ENCODE measurements around the gene ZMAT3.
A peak's percentile ranks its signal among the peaks of the same experiment; 100 is the strongest.

ZMAT3 gene

GRCh38 chr3:178982137-178982536 lies 89.5 kb downstream of the ZMAT3 start:
- ChIA-PET CTCF (no interaction called here), POLR2A (no interaction called here)
- TF ChIP-seq, protein P1, sequence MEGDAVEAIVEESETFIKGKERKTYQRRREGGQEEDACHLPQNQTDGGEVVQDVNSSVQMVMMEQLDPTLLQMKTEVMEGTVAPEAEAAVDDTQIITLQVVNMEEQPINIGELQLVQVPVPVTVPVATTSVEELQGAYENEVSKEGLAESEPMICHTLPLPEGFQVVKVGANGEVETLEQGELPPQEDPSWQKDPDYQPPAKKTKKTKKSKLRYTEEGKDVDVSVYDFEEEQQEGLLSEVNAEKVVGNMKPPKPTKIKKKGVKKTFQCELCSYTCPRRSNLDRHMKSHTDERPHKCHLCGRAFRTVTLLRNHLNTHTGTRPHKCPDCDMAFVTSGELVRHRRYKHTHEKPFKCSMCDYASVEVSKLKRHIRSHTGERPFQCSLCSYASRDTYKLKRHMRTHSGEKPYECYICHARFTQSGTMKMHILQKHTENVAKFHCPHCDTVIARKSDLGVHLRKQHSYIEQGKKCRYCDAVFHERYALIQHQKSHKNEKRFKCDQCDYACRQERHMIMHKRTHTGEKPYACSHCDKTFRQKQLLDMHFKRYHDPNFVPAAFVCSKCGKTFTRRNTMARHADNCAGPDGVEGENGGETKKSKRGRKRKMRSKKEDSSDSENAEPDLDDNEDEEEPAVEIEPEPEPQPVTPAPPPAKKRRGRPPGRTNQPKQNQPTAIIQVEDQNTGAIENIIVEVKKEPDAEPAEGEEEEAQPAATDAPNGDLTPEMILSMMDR (IDR thresholded peaks at IDR 0.05; ENCODE audit: control extremely low read depth, extremely low read depth, low read depth, missing control alignments) = no peak
- peak; percentile 34 for DNase-seq (ENCODE audit: extremely low spot score)

GRCh38 chr3:178975320-178975719 lies 96.3 kb downstream of the ZMAT3 start:
- ChIA-PET CTCF (no interaction called here), POLR2A (no interaction called here)
- DNase-seq (ENCODE audit: extremely low spot score) = no peak
- TF ChIP-seq, protein P1 (IDR thresholded peaks at IDR 0.05; ENCODE audit: control extremely low read depth, extremely low read depth, low read depth, missing control alignments) = no peak

DNA sequence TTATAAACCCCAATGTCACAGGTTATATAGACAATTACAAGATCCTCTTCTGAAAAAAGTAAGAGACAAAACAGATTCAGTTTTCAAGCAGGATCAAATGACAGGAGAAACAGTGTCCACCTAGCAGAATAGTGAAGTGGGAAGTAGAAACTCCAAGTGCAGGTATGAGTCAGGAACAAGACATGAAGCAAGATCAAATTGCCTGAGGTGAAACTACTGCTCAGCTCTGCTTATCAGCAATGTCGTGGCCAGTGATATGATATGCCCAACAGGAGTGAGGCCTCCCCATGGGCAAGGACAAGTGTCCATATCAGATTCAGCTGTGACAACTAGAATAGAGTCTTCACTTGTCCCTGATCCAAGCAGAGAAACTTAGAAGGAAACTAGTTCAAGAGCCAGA lies 100.0 kb downstream of the ZMAT3 start:
- ChIA-PET CTCF (interaction anchor here (1.2 kb wide), 1 partner anchor 44 kb away, joined by 3 read pairs; no protein-coding TSS in a partner anchor), POLR2A (no interaction called here)
- no peak for DNase-seq (ENCODE audit: extremely low spot score)
- TF ChIP-seq, protein P1 (IDR thresholded peaks at IDR 0.05; ENCODE audit: control extremely low read depth, extremely low read depth, low read depth, missing control alignments) = no peak

- DNase-seq (ENCODE audit: extremely low spot score) = peak; percentile 38
- TF ChIP-seq, protein P1 (IDR thresholded peaks at IDR 0.05; ENCODE audit: control extremely low read depth, extremely low read depth, low read depth, missing control alignments) = no peak
- ChIA-PET POLR2A (interaction anchor here (0.5 kb wide), 1 partner anchor 288 kb away, joined by 3 read pairs; no protein-coding TSS in a partner anchor), CTCF (interaction anchor here (1.0 to 4.1 kb wide), 4 partner anchors 47 to 565 kb away, joined by 3 to 51 read pairs (median 4); no protein-coding TSS in a partner anchor)
Observed at GRCh38 chr3:178969004-178969700, 102.5 kb downstream of the ZMAT3 start.

All from GM10248 (cell line).